HTERT RPE-1 (cell line): ENCODE results near the gene PCSK2.

Experiments used
- in situ Hi-C: fragments of 300-500 bp; cut with MboI; formaldehyde crosslinking; loops from 4 replicates; pipeline ENCODE4 v1.14.3; 2020; ENCODE audit warnings: low sequenced_read_pairs

PCSK2 gene

DNA sequence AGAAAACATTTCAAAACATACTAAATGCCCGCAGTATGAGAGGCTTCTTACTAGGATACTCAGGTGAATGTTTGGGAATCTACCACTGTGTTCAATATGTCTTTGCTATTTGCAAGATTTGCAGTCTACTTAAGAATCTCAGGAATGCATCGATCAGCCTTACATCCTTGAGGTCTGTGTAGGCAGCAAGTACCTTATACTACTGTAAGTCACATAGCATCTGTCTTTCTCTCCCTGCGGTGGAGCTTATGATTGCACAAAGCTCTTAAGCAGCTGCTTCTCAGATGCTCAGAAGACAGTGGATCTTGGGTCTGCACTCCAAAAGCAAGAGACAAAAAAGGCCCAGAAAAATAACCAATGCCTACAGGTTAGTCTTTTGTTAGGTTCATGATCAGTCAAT lies 21.4 kb downstream of the PCSK2 start:
- in situ Hi-C loops: no loop called here

- in situ Hi-C loops: no loop called here
Measured at GRCh38 chr20:17262786-17263185, 35.9 kb downstream of the PCSK2 start.

DNA sequence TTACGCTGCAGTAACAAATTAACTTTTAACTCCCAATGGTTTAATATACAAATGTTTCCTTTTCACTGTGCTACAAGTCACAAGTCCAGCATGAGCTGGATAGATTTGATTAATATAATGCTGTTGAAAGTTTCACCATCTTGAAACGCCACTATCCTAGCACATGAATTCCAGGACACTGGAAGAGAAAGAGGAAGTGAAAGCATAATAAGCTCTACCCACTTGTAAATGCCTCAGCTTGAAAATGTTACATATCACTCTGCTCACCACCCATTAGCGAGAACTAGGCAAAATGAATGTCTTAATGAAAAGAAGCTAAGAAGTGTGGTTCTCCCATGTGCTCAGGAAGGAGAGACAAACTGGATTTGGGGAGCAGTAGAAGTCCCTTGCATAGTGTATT lies 46.9 kb downstream of the PCSK2 start:
- in situ Hi-C loops: no loop called here

DNA sequence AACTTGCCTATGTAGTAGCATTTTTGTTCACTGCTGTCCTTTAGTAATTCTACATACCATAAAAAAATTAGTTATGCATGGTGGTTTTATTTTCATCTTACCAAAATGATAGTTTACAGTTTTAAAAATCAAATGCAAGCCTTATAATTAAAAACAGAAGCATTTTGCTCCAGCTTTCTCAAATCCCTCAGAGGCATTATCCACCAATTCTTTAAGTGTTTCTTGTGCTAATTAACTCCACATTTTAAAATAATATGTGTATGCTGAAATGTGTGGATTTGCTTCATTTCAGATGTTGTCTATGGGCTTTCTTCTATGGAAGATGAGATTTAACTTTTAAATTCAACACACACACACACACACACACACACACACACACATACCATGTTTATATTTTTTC lies 49.3 kb downstream of the PCSK2 start:
- in situ Hi-C loops: no loop called here

DNA sequence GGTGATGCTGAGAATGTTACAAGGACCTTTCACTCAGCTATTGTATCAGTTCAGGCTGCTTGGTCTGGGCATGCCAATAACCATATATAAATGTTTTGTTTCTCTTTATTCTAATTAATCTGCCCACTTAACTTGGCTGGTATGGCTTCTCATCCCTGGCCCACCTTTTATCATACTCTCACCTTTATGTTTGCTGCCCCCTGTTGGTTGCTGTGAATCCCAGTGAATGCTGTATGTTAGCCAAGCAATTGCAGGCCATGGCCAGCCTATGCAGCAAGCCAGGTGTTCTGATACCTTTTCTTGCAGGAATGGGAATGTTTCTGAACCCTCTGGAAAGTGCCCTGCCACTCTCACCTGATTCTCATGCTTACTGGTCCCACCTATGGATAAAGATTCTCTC lies 54.6 kb downstream of the PCSK2 start:
- in situ Hi-C loops: no loop called here

DNA sequence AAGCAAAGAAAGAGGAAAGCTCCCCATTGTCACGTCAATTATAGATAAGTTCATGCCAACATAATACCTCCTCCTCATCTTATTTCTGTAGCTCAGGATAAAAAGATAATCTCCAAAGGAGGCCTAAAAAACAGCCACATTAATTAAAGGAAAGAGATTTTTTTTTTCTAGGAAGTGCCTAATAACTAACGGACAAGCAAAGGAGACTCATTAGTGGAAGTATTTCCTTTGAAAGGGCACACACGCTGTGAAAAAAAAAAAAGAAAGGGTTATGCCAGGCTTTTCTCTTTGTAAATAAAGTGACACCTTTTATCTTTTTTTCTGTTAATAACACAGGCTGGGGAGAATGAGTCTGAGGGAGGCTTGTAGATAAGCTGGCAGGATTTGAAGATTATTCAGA lies 55.7 kb downstream of the PCSK2 start:
- in situ Hi-C loops: no loop called here

- in situ Hi-C loops: no loop called here
Measured at GRCh38 chr20:17287503-17287902, 60.7 kb downstream of the PCSK2 start.

DNA sequence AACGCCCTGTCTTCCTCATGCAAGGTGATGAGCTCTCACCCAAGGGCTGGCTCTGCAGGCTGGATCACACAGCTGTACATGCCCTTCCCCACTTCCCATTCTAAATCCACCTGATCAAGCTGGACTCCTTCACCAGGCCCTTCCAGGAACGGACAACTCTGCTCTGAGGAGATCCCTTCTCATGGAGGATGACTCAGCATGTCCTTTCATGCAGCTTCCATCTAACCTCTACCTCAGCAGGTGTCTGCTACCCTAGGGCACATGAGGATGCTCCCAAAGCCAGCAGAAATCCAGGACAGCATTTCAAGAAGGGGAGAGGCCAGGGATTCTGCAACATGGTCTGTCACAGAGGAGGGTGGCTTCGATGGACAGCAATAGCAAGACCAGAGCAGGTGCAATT lies 61.2 kb downstream of the PCSK2 start:
- in situ Hi-C loops: no loop called here

GRCh38 chr20:17295151-17295726 lies 68.4 kb downstream of the PCSK2 start:
- in situ Hi-C loops: no loop called here

GRCh38 chr20:17295991-17296390 lies 69.2 kb downstream of the PCSK2 start:
- in situ Hi-C loops: no loop called here

DNA sequence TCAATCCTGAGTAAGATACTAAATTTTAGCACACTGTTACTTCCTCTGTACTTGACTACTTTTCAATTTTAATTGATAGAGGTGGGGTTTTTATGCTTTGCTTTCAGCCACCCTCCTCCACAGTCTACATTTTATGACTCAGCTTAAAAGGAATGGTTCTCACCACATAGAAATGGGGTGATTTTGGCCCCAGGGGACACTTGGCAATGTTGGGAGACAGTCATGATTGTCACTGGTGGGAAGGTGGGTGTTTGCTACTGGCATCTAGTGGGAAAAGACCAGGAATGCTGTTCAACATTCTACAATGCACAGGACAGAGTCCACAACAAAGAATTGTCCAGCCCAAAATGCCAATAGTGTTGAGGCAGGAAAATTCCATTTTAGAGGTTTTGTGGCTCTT lies 71.3 kb downstream of the PCSK2 start:
- in situ Hi-C loops: no loop called here

DNA sequence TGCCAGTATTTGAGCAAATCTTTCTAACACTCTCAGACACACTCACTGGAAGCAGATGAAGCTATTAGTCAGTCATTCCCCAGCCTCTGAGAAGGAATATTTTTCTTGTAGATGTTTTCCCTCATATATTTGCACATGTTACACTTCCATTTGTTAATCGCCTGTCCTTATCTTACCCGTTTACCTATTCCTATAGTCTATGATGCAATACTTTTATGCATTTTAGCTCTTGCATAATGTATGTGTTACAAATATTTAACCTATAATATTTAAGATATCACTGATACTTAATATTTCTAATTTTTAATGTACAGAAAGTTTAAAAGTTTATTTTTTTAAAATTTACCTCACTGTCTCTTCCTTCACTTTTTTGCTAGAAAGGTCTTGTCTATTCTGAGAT lies 71.9 kb downstream of the PCSK2 start:
- in situ Hi-C loops: no loop called here

GRCh38 chr20:17300113-17300512 lies 73.3 kb downstream of the PCSK2 start:
- in situ Hi-C loops: no loop called here

- in situ Hi-C loops: no loop called here
Measured at GRCh38 chr20:17304774-17305173, 77.9 kb downstream of the PCSK2 start.

- in situ Hi-C loops: no loop called here
Measured at GRCh38 chr20:17306427-17306826, 79.6 kb downstream of the PCSK2 start.

- in situ Hi-C loops: no loop called here
Measured at GRCh38 chr20:17314264-17314663, 87.4 kb downstream of the PCSK2 start.

DNA sequence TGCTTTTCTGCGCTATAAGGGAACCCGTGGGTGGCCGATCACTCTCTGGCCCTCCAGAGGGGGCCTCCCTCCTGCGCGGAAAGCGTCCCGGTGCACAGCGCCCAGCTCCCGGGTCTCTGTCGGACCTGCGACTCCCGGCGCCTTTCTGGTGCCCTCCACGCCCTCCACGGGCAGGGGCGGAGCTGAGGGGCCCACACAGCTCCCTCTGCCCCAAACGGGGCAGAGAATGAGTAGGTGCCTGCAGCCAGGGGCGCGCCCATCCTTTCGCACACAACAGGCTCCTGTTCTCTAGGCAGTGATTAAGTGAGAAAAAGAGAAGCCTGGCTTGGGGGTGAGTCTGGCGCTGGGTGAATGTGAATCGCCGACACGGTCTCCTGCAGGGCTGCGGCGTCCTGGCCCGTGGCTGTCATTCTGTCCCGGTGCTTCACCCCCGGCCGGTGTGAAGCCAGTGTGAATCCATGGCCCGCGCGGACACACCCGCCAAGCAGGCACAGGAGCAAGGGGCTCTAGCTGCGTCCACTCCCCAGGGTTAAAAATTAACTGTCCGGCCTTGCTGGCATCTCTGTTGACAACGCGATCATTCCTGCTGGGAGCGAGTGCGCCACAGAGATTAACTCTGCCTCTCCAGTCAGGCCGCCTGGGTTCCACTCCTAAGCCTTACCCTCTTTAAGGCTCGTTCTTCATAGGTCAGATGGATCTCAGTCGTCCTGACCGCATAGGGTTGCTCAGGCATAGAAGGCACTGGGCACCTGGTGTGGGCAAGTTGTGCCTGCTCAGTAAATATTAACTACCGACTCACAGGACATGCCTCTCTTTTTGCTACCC lies 88.8 kb downstream of the PCSK2 start:
- in situ Hi-C loops: no loop called here

DNA sequence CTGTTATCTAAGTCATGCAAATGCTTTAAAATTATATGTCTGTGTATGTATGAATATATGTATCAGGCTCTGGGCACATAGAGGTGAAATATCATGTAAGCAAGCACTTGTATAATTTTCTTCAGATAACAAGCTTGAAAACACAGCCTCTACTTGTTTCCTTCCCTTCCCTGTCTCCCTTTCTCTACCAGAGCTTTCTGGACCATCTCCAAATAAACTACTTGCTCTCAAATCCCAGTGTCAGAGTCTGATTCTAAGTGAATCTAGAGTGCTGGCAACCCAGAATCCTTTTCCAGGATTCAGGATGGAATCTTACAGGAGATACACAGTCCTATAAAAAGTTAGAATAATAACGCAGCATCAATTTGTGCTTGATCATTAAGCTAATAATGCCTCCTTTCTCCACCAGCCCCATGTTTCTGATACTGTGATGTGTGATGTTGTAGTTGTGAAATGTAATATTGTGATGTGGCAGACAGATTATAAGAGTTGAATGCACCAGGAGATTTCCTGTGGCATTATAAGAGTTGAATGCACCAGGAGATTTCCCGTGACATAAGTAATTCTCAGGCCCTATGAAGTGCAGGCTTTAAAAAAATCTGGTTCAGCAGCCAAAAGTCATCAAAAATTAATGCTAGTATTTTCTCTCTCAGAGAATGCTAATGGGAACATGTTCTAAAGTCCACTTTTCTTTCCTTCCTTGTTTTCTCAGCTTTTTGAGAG lies 89.6 kb downstream of the PCSK2 start:
- in situ Hi-C loops: no loop called here

GRCh38 chr20:17317341-17317740 lies 90.5 kb downstream of the PCSK2 start:
- in situ Hi-C loops: no loop called here

DNA sequence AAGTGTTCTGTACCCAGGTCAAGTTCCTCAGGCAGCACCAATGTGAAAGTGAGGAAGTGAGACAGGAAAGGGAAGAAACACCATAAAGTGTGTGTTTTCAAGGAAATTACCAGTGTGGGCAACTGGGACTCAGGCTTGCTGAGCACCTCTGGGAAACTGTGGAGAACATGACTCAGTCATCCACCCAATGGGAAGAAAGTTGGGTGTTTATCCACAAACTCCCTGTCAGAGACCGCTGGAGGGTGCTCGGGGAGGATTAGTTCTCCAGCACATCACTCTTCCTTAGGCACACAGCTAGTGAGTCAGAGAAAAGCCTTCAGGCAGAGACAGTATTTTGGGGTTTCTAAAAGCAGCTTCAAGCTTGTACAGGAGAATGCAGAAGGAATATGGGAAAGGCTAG lies 93.6 kb downstream of the PCSK2 start:
- in situ Hi-C loops: no loop called here

GRCh38 chr20:17326096-17326495 lies 99.3 kb downstream of the PCSK2 start:
- in situ Hi-C loops: no loop called here
